SU-DHL-6 (cell line): ENCODE measurements around the gene TGOLN2.

Experiments
- CTCF ChIP-seq: fragments of 200-600 bp; sonication (generic); IDR thresholded peaks from one replicate; pipeline ENCODE4 v1.5.1; 2017; ENCODE audit warnings: antibody characterized with exemption, mild to moderate bottlenecking, low read length, moderate library complexity; ENCODE audit not compliant: insufficient read depth, poor library complexity, severe bottlenecking
- EZH2phosphoT487 ChIP-seq: fragments of 200-600 bp; sonication (generic), shearing (Covaris generic); conservative IDR thresholded peaks from 2 replicates; pipeline ENCODE4 v1.6.1; 2018; ENCODE audit warnings: mild to moderate bottlenecking, antibody characterized with exemption, low read length, moderate library complexity, mixed read lengths

DNA sequence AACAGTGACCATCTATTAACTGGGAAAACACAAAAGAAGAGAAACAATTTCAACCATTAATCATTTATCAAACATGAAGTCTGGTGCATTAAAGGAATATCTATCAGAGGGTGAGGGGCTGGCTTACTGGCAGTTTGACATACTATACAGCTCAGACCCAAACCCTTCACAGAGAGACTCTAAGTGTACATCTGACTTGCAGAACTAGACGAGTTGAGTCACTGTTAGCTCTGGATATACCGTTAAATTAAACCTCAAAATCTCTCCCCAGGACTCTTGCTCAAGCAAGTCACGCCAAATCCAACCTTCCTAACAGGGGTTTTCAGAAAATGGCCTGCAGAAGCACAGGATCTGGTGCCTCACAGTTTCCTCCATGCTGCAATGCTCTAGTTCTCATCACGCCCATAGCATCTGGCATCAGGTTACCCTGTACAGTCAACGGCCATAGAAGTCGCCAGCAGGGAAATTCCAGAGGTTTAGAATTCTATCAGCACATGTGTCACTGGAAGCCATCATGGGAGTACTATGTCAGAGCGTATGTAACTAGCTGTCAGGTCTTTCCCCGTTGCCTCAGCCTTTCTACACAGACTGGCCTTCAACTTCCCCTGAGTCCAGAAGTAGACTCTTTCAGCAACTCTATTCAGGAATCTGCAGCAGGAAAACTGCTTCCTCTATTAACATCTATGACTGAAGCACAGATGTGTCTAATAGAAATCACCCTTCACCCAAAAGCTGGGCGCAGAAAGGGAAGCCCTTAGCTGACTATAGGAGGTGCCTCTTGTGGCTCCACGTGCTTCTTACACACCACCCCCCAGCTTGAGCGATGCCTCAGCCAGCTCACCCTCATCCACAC is 9.3 kb downstream of the TGOLN2 start:
- TF ChIP-seq CTCF (no peak), EZH2phosphoT487 (no peak)
